NCI-H82 treated with DMSO at 0.1 percent for 48 hours (cell line): ENCODE measurements around the gene OGFOD2.
A peak's percentile ranks its signal among the peaks of the same experiment; 100 is the strongest.
"Not testable (repeated sequence)": the region's sequence is repeated elsewhere in the genome, so short reads cannot be mapped to it uniquely, and the experiment has no call there.

Experiments
- DNase-seq: peaks from one replicate; lab custom pipeline; 2025; ENCODE audit not compliant: unreplicated experiment; lab: John Stamatoyannopoulos, UW

The OGFOD2 gene

GRCh38 chr12:122974892-122975789 lies at the start of gene OGFOD2:
Gene OGFOD2, plus strand, starts transcription at chr12:122975244. Its CDS starts 8 bp downstream, at chr12:122975252.
- peak; percentile 72 for DNase-seq

GRCh38 chr12:122927756-122928403 lies 47.2 kb upstream of the OGFOD2 start:
- DNase-seq = peak; percentile 85

- DNase-seq = no peak
Measured at GRCh38 chr12:122928404-122929147, 46.5 kb upstream of the OGFOD2 start.

- no peak for DNase-seq
Measured at GRCh38 chr12:122929148-122929538, 45.9 kb upstream of the OGFOD2 start.

- no peak for DNase-seq
Measured at GRCh38 chr12:122929812-122930211, 45.2 kb upstream of the OGFOD2 start.

GRCh38 chr12:122932207-122932606 lies 42.8 kb upstream of the OGFOD2 start:
- DNase-seq = no peak

GRCh38 chr12:122934722-122935121 lies 40.3 kb upstream of the OGFOD2 start:
- no peak for DNase-seq

GRCh38 chr12:122935318-122935717 lies 39.7 kb upstream of the OGFOD2 start:
- DNase-seq = no peak

GRCh38 chr12:122937622-122938091 lies 37.4 kb upstream of the OGFOD2 start:
- DNase-seq = no peak

- no peak for DNase-seq
Measured at GRCh38 chr12:122939125-122939524, 35.9 kb upstream of the OGFOD2 start.

- DNase-seq = not testable (repeated sequence)
Measured at GRCh38 chr12:122941351-122941750, 33.7 kb upstream of the OGFOD2 start.

GRCh38 chr12:122942637-122943036 lies 32.4 kb upstream of the OGFOD2 start:
- no peak for DNase-seq

GRCh38 chr12:122943196-122943595 lies 31.8 kb upstream of the OGFOD2 start:
- DNase-seq = no peak

GRCh38 chr12:122944605-122945592 lies 30.1 kb upstream of the OGFOD2 start:
- no peak for DNase-seq

GRCh38 chr12:122946690-122947341 lies 28.2 kb upstream of the OGFOD2 start:
- no peak for DNase-seq

- no peak for DNase-seq
Measured at GRCh38 chr12:122947352-122947792, 27.7 kb upstream of the OGFOD2 start.

GRCh38 chr12:122948605-122949004 lies 26.4 kb upstream of the OGFOD2 start:
- DNase-seq = no peak

GRCh38 chr12:122949405-122949804 lies 25.6 kb upstream of the OGFOD2 start:
- no peak for DNase-seq

- no peak for DNase-seq
Measured at GRCh38 chr12:122949816-122950675, 25.0 kb upstream of the OGFOD2 start.
